ENCODE data around the gene WASF1. TPM values are rescaled to one million over a fixed set of nuclear protein-coding genes. Genes with fewer than 3 reads are reported as not detected.

WASF1 gene
- total RNA-seq, 1 experiment from 2014 or later = 28.6 TPM

- Histone ChIP-seq H3K79me2 (ENCODE audit: insufficient read depth, low read length) (no peaks in the 10 kb centered on the region), H2BK120ac (ENCODE audit: low read depth, low read length, poor library complexity, severe bottlenecking) (no peak overlapping the region), H4K91ac (ENCODE audit: insufficient read length, low read depth, low read length) (no peak overlapping the region), H2AFZ (ENCODE audit: low read length) (no peak overlapping the region), H4K8ac (replicated peaks; ENCODE audit: insufficient read length, low read depth, low read length) (no peak overlapping the region), H3K4ac (ENCODE audit: low read depth, low read length) (no peak overlapping the region), H3K23ac (ENCODE audit: insufficient read length, low read depth, low read length) (no peak overlapping the region), H3K79me1 (ENCODE audit: insufficient read depth, low read depth, low read length, poor library complexity, severe bottlenecking) (no peaks in the 10 kb centered on the region), H4K20me1 (ENCODE audit: control insufficient read depth, insufficient read depth, insufficient read length) (no peaks in the 10 kb centered on the region), H3K4me2 (ENCODE audit: insufficient read depth, insufficient read length, low read length) (no peak overlapping the region), H3K9ac (ENCODE audit: extremely low read depth, insufficient read length, low read length) (no peak overlapping the region), H3K9me3 (ENCODE audit: control insufficient read depth, low read depth, low read length) (no peaks in the 10 kb centered on the region), H3K18ac (ENCODE audit: insufficient read length, low read depth, low read length) (no peak overlapping the region), H3T11ph (ENCODE audit: low read length) (no peak overlapping the region), H2AK5ac (ENCODE audit: insufficient read length, low read length) (no peak overlapping the region), H3K4me1 (ENCODE audit: insufficient read depth, low read length) (no peaks in the 10 kb centered on the region), H2BK5ac (ENCODE audit: insufficient read length, low read length) (no peak overlapping the region), H2BK12ac (ENCODE audit: insufficient read length, low read depth, low read length) (no peak overlapping the region), H2BK20ac (ENCODE audit: low read depth, low read length, poor library complexity, severe bottlenecking) (no peak overlapping the region), H2BK15ac (ENCODE audit: low read depth, low read length) (no peak overlapping the region), H3K23me2 (ENCODE audit: insufficient read length, low read depth, low read length, poor library complexity, severe bottlenecking) (no peaks in the 10 kb centered on the region), H3K14ac (ENCODE audit: insufficient read depth, low read length) (no peak overlapping the region), H3K27ac (ENCODE audit: insufficient read length, low read depth, low read length) (no peak overlapping the region), H3K56ac (ENCODE audit: insufficient read length, low read depth, low read length) (no peak overlapping the region), H3K27me3 (ENCODE audit: insufficient read depth, low read length) (no peaks in the 10 kb centered on the region), H4K5ac (ENCODE audit: insufficient read length, low read depth, low read length) (no peak overlapping the region)
- Mint-ChIP-seq H3K27ac (no peak overlapping the region), H3K36me3 (ENCODE audit: insufficient read depth in 1 of 3, low read depth in 3 of 3) (peaks cover 0 to 7% (median 5%) of the 10 kb centered on the region in 3 experiments; a peak in 2 of 7 replicates), H3K9me3 (peaks cover 0 to 4% of the 10 kb centered on the region in 2 experiments; a peak in 2 of 5 replicates), H3K27me3 (ENCODE audit: low read depth) (no peaks in the 10 kb centered on the region), H3K4me1 (peaks cover under 1% of the 10 kb centered on the region in 2 experiments; a peak in 3 of 4 replicates), H3K4me3 (no peak overlapping the region)
- no peak for DNase-seq
- TF ChIP-seq, protein P1, sequence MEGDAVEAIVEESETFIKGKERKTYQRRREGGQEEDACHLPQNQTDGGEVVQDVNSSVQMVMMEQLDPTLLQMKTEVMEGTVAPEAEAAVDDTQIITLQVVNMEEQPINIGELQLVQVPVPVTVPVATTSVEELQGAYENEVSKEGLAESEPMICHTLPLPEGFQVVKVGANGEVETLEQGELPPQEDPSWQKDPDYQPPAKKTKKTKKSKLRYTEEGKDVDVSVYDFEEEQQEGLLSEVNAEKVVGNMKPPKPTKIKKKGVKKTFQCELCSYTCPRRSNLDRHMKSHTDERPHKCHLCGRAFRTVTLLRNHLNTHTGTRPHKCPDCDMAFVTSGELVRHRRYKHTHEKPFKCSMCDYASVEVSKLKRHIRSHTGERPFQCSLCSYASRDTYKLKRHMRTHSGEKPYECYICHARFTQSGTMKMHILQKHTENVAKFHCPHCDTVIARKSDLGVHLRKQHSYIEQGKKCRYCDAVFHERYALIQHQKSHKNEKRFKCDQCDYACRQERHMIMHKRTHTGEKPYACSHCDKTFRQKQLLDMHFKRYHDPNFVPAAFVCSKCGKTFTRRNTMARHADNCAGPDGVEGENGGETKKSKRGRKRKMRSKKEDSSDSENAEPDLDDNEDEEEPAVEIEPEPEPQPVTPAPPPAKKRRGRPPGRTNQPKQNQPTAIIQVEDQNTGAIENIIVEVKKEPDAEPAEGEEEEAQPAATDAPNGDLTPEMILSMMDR (conservative IDR thresholded peaks at IDR 0.05) = no peak
These were observed 88.6 kb downstream of the WASF1 start for GRCh38 chr6:110090876-110091275.

Measured in H9 (cell line).